NCI-H1092 treated with DMSO at 0.1 percent for 48 hours (cell line): Measurements from ENCODE around the gene GLT8D1.
"Not testable (repeated sequence)": the region's sequence is repeated elsewhere in the genome, so short reads cannot be mapped to it uniquely, and the experiment has no call there.

Experiments
- DNase-seq: peaks from one replicate; lab custom pipeline; 2025; lab: John Stamatoyannopoulos, UW

GLT8D1 gene, protein sequence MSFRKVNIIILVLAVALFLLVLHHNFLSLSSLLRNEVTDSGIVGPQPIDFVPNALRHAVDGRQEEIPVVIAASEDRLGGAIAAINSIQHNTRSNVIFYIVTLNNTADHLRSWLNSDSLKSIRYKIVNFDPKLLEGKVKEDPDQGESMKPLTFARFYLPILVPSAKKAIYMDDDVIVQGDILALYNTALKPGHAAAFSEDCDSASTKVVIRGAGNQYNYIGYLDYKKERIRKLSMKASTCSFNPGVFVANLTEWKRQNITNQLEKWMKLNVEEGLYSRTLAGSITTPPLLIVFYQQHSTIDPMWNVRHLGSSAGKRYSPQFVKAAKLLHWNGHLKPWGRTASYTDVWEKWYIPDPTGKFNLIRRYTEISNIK

DNA sequence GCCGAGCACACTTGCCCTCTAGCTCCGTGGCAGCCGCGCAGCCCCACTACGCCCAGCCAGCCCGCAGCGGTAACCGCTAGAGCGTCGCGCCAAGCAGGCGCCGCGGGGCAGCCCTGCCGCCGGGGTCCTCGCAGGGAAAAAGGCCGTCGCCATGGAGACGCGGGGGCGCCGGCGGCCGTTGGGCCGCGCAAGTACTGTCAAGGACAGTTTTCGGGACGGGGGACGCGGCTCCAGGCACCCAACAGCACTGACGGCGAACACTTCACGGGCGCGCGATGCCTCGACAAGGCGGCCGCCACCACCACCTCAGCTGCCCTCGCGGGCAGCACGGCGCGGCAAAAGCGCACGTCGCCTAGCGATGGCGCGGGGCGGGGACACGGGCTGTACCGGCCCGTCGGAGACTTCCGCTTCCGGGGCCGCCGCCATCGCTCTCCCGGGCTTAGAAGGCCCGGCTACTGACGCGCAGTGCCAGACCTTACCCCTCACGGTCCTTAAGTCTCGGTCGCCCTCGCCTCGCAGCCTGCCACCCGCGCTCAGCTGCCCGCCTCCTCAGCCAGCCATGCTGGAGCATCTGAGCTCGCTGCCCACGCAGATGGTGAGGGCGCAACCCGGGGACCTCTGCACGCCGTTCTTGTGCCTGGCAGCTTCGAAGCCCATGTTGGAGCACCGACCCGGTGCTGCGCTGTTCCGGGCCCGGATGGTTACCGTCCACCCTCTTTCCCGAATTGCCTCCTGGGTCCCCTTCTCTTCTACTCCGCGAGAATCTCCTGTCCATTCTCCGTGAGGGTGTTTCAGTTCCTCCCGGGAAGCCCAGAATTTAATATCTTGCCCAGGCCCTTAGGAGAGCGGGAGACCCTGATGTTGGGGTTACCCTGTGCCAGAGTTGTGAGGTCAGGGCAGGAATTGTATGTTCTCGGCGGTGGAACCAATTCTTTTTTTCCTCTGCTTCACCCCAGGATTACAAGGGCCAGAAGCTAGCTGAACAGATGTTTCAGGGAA, at the start of gene GLT8D1, which contains the start of gene SPCS1:
GLT8D1 (minus strand) TSS at position 104 of the 999 bp plus-strand sequence. CDS start 5,331 bp downstream, outside the sequence.
SPCS1 (plus strand) TSS at position 419 of the 999 bp plus-strand sequence; CDS start at position 560, 141 bp downstream.
- peak; percentile 71 for DNase-seq

DNA sequence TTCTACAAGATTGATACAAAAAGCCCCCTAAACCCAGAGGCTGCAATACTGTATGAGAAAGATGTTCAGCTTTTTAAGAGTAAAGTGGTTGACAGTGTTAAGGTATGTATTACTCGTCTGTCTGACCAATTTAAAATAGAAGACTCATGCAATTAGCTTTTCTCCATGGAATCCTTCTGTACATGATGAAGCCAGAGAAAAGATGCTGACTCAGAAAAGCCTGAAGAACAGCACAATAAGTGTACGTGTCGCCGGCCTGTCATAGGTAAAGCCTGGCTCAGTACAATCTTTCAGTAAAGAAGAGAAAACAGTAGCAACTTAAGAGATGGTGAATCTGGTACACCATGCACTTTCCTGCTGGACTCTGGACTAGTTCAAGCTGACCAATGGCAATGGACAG, 48.8 kb upstream of the GLT8D1 start:
- no peak for DNase-seq

DNA sequence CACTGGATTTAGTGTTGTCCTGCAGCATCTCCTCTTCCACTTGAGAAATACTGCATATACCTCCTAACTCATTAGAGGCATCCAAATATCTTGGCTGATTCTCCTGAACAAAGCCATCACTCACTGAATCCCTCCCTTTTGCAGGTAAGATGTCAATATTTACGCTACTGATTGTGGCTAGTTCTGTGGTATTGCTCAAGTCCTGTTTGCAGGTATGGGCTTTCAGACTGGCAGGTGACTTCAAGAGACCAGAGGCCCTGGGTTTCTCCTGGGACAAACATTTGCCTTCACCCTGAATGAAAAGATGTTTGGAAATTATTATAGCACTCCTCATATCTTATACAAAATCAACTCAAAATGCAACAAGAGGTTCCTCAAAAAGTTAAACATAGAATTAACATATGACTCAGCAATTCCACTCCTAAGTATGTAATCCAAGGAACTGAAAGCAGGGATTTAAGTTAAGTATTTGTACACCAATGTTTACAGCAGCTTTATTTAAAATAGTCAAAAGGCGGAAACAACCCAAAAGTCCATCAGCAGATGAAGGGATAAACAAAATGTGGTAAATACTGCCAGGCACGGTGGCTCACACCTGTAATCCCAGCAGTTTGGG, 46.6 kb upstream of the GLT8D1 start:
- DNase-seq, result no peak

DNA sequence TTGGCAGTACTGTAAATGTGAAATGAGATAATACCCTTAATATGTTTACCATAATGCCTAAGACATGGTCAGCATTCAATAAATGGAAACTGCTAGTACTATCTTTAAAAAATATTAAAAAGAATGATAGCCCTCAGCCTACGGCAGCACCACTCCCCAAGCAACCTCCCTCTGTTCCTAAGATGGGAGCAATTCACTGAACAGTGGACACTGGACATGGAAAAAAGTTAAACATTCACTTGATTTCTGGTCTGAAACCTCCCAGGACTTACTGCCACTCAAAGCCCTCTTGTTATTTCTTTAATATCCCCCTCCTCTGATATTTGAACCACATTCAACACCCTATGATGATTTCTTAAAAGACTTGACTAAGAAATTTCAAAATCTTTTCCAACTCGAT, 38.1 kb upstream of the GLT8D1 start:
- DNase-seq, result no peak

DNA sequence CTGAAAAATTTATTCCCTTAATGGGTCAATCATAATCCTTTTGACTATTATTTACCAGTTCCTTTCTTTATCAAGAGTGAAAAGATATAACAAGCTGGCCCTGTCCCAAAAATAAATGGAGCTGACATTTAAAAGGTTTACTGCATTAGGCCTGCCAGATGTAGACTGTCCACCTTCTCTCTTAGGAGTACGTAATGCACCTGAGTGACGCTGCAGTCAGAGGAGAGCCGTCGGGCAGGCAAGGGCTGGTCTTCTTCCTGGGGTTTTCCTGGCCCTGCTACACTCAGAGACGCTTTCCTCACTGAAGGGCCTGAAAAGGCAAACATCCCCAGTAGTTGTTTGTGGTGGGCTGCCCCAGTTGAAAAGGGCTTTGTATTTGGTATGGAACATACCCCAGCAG, 37.6 kb upstream of the GLT8D1 start:
- DNase-seq, result no peak

DNA sequence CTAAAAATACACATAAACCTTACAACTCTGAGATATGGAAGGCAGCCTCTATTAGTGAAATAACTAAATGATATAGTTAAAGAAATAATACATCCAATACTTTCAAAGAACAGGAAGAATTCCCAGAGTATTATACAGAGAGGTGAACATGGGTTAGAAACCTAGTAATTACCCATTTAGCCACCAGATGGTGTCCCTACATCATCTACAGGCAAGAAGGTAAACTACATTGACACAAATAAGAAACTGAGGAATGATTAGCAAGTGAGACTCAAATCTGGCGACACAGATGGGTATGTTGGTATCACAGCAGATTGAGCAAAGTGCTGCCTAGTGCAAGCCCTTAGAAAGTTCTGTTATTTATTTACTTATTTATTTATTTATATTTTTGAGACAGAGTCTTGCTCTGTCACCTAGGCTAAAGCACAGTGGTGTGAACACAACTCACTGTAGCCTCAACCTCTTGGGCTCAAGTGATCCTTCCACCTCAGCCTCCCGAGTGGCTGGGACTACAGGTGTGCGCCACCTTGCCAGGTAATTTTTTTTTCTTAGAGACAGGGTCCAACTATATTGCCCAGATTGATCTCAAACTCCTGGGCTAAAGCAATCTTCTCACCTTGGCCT, 36.9 kb upstream of the GLT8D1 start:
- no peak for DNase-seq

DNA sequence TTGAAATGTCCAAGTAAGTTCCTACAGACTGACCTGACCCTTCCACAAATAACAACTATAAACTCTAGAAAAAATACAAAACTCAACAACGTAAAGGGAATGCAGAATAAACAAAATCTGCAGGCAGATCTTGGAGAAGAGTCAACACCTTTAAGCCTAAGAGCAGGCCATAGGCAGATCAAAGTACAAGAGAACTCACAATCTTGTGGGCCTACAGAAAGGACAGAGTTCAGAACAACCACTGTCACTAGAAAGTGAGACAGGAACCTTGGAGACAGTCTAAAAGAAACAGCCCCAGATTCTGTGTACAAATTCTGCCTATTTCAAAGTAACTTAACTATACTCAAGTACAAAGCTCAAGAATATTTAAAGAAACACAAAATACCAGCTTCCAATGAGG, 34.1 kb upstream of the GLT8D1 start:
- no peak for DNase-seq

DNA sequence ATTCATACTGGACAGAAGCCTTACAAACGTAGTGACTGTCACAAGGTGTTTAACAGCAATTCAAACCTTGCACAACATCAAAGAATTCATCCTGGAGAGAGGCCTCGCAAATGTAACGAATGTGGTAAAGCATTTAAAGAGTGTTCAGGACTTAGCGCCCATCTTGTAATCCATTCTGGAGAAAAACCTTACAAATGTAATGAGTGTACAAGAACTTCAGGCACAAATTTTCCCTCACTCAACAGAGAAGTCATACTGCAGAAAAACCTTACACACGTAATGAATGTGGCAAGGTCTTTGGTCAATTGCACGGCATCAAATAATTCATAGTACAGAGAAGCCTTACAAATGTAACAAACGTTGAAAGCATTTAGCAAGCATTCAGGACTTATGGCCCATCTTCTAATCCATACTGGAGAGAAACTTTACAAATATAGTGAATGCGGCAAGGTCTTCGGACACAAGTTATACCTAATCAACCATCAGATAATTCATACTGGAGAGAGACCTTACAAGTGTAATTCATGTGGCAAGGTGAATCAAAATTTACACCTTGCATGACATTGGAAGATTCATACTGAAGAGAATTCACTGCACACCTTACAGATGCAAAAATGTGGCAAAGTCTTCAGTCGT, 27.8 kb upstream of the GLT8D1 start:
- no peak for DNase-seq

DNA sequence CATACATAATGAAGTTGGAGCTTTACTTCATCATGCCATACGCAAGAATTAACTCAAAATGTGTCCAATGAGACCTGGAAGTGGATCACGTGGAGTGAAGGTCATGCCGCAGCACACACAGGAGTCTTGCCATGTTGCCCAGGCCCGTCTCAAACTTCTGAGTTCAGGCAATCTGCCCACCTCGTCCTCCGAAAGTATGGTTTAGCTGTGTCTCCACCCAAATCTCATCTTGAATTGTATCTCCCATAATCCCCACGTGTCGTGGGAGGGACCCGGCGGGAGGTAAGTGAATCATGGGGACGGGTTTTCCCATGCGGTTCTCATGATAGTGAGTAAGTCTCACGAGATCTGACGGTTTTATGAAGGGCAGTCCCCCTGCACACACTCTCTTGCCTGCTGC, 26.0 kb upstream of the GLT8D1 start:
- no peak for DNase-seq

DNA sequence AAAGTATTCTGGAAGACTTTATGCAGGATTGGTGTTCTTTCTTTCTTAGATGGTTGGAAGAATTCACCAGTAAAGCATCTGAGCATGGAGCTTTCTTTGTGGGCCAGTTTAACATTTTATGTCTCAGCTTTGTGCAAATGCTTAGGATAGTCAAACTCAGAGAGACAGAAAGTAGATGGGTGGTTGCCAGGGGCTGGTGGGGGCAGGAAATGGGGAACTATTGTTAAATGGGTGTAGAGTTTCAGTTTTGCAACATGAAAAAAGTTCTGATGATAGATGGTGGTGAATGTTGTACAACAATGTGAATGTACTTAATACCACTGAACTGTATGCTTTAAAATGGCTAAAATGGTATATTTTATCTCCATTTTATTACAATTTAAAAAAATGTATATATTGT, 25.1 kb upstream of the GLT8D1 start:
- no peak for DNase-seq

DNA sequence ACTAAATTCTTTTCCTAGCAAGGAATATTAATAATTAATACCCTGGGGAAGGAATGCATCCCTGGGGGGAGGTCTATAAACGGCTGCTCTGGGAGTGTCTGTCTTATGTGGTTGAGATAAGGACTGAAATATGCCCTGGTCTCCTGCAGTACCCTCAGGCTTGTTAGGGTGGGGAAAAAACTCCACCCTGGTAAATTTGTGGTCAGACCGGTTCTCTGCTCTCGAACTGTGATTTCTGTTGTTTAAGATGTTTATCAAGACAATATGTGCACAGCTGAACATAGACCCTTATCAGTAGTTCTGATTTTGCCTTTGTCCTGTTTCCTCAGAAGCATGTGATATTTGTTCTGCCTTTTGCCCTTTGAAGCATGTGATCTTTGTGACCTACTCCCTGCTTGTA, 23.2 kb upstream of the GLT8D1 start:
- DNase-seq, result not testable (repeated sequence)

DNA sequence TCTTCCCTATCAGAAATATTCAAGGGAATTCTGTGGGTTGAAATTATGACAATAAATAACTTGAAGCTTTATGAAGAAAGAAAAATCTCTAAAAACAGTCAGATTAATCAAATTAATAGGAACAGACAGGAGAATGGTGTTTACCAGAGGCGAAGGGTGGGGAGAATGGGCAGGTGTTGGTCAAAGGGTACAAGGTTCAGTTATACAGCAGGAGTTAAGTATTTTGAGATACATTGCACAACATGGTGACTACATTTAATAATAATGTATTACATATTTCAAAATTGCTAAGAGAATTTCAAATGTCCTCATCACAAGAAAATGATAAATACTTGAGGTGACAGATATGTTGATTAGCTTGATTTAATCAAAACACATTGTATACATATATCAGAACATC, 18.9 kb upstream of the GLT8D1 start:
- DNase-seq, result no peak

DNA sequence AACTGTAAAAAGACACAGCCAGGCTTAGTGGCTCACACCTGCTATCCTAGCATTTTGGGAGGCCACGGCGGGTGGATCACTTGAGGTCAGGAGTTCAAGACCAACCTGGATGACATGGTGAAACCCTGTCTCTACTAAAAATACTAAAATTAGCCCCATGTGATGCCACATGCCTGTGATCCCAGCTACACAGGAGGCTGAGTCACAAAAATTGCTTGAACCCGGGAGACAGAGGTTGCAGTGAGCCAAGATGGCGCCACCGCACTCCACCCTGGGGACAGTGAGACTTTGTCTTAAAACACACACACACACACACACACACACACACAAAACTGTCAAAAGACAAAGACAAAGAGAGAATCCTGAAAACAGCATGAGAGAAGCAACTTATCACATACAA, 18.3 kb upstream of the GLT8D1 start:
- DNase-seq, result no peak

DNA sequence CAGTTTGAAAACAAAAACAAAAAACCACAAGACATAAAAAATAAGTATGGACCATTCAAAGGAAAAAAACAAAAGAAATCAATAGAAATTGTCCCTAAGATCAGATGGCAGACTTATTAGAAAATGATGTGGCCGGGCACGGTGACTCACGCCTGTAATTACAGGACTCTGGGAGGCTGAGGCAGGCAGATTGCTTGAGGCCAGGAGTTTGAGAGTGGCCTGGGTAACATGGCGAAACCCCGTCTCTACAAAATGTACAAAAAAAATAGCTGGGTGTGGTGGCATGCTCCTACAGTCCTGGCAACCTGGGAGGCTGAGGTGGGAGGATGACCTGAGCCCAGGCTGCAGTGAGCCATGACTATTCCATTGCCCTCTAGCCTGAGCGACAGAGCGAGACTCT, 16.9 kb upstream of the GLT8D1 start:
- no peak for DNase-seq

DNA sequence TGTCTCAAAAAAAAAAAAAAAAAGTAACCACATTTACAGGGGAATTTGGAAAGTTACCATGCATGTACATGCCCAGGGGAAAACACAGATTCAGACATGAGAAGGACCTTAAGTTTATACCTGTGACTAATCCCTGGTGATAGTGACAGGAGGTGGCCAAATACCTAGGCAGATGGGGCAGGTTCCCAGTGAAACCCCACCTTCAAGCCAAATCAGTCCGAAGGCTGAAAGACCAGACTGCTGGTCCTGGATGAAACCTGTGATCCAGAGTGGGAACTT, 16.1 kb upstream of the GLT8D1 start:
- DNase-seq, result no peak

DNA sequence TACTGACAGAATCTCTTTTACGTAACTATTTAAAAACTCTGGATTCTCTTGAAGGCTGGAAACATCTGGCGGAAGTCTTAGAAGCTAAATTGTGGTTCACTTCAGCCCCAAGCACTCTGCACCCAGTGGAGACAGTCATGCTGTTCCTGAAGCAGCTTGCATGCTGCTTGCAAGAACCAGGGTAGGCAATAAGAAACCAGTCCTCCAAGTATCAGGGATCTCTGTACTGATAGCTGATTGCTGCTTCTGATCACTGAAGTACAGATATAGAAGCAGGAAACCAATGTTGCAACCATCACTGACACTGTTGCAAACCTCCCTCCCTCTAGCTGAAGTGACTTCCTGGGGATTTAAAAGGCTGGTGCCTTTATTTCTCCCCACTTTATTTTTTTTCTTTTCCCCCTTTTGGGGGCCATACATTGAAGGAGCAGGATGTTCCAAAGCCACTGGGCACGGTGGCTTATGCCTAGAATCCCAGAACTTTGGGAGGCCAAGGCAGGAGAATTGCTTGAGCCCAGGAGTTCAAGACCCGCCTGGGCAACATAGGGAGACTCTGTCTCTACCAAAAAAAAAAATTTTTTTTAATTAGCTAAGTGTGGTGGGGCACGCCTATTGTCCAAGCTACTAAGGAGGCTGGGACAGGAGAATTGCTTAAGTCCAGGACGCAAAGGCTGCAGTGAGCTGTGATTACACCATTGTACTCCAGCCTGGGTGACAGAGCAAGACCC, 15.6 kb upstream of the GLT8D1 start:
- DNase-seq, result no peak

DNA sequence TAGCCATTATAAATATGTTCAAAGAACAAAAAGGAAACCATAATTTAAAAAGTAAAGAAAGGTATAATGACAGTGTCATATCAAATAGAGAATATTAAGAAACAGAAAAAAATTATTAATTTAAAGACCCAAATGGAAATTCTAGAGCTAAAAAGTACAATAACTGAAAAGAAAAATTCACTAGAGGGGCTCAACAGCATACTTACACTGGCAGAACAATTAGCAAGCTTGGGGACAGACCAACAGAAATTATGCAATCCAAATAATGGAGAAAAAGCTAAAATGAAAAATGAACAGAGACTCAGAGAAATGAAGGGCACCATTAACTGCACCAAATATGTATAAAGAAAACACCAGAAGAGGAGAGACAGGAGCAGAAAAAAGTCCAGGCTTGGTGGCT, 14.0 kb upstream of the GLT8D1 start:
- DNase-seq, result no peak

DNA sequence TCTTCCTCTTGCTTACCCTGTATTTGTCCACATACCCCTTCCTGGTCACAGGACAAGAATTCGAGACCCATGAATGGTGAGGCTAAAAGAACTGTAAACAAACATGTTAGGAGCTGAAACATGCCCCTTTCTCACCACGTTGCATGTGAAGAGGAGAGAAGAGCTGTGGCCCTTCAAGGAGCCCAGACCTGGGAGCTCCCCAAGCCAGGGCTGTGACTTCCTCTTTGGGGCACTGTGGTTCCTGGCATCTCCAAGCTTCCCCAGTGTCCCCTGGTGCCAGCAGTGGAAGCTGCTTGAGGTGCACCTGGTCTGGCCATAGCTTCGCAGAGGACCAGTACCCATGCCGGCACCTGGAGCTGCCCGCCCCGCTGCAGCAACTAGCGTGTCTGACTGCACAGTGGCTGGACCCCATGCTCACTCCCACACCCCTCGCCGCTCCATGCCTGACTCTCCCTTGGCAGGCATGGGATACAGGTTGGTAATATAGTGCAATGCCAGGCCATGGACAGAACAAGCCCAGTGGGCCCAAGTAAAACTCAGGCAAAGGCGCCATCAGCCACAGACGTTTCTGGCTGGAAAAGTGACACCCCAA, 10.2 kb upstream of the GLT8D1 start:
- no peak for DNase-seq

DNA sequence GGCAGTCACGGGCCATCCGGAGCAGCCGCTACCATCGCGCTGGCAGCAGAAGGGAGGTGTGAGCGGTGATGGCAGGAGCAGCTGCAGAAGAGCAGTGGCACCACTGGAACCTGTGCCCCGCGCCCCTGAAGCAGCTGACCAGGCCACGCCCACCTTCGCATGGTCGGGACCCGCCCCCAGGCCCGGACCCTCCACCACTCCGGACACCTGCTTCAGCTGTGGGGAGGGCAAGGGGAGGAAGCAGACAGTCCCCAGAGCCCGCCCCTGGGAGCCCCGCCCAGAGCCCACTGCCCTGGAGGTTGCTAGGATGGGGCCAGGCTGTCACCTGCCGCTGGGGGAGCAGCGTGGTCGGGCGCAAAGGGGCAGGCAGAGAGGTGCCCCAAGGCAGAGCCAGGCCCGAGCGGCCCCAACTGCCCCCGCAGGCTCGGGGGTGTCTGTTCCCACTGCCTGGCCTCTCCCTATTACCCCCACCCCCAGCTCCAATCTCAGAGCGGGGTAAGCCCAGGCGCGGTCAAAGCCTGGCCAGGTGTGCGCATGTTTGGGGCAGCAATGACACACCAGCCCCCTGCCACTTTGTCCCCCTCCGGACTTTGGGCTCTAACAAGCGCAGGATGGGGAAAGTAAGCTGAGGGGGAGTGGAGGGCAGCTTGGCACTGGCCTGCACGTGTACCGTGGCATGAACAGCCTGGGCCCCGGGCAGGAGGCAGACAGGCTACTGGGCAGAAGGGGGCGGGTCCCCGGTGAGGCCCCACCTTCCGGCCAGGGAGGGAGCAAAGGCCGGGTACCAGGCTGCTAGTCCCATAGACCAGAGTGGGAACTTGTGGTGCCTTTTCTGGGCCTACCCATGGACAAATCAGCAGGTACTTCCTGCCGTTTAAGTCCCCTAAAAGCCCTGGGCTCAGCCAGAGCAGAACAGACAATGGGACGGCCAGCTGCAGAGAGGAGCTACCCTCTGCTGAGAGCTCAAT, 9.0 kb upstream of the GLT8D1 start:
- DNase-seq, result no peak
